Neural progenitor cell (in vitro differentiated cells): ENCODE data around the gene POLR3F. TPM values are rescaled to one million over a fixed set of nuclear protein-coding genes. Genes with fewer than 3 reads are reported as not detected.

Source experiments
- DNase-seq: peaks from one replicate; pipeline ENCODE4 v3.0.0-alpha.2; 2016; ENCODE audit warnings: low spot score
- H2AFZ ChIP-seq: fragments of 200-600 bp; sonication (generic); replicated peaks from 2 replicates; pipeline ENCODE4 v1.6.1; 2016; ENCODE audit warnings: antibody characterized with exemption
- H3F3A ChIP-seq: fragments of 200-600 bp; sonication (generic); 2 replicates; pipeline ENCODE4 v1.6.1; 2016; ENCODE audit warnings: antibody characterized with exemption, low read depth
- H3K27ac ChIP-seq: fragments of 200-600 bp; sonication (generic); 2 replicates; pipeline ENCODE4 v1.5.1; 2016; ENCODE audit warnings: mild to moderate bottlenecking
- H3K27me3 ChIP-seq: fragments of 200-600 bp; sonication (generic); 2 replicates; pipeline ENCODE4 v1.6.1; 2016; ENCODE audit warnings: mild to moderate bottlenecking, moderate library complexity
- H3K36me3 ChIP-seq: fragments of 200-600 bp; sonication (generic); 2 replicates; pipeline ENCODE4 v1.5.1; 2016
- H3K4me1 ChIP-seq: fragments of 200-600 bp; sonication (generic); 2 replicates; pipeline ENCODE4 v1.6.1; 2016; ENCODE audit warnings: mixed run types
- H3K4me2 ChIP-seq: fragments of 200-600 bp; sonication (generic); 2 replicates; pipeline ENCODE4 v1.6.1; 2016
- H3K4me3 ChIP-seq: fragments of 200-600 bp; sonication (generic); 2 replicates; pipeline ENCODE4 v1.5.1; 2016
- H3K79me2 ChIP-seq: fragments of 200-600 bp; sonication (generic); 2 replicates; pipeline ENCODE4 v1.6.1; 2016; ENCODE audit warnings: low read depth
- H3K9ac ChIP-seq: fragments of 200-600 bp; sonication (generic); 2 replicates; pipeline ENCODE4 v1.6.1; 2016
- H3K9me3 ChIP-seq: fragments of 200-600 bp; sonication (generic); 2 replicates; pipeline ENCODE4 v1.5.1; 2016; ENCODE audit warnings: low read depth
- H4K20me1 ChIP-seq: fragments of 200-600 bp; sonication (generic); 2 replicates; pipeline ENCODE4 v1.6.1; 2016; ENCODE audit warnings: low read depth
- H3K27ac Mint-ChIP-seq: 3 replicates; pipeline ENCODE4 v1.8.0; 2021; ENCODE audit warnings: mixed read lengths
- H3K27me3 Mint-ChIP-seq: 2 replicates; pipeline ENCODE4 v1.8.0; 2022; ENCODE audit warnings: low read depth, mild to moderate bottlenecking, inconsistent platforms, moderate library complexity, mixed read lengths; ENCODE audit not compliant: insufficient read depth
- H3K36me3 Mint-ChIP-seq: 3 replicates; pipeline ENCODE4 v1.8.0; 2021; ENCODE audit warnings: mixed read lengths
- H3K4me1 Mint-ChIP-seq: 3 replicates; pipeline ENCODE4 v1.8.0; 2021; ENCODE audit warnings: mixed read lengths
- H3K4me3 Mint-ChIP-seq: 3 replicates; pipeline ENCODE4 v1.8.0; 2021; ENCODE audit warnings: mild to moderate bottlenecking, moderate library complexity, mixed read lengths
- H3K9me3 Mint-ChIP-seq: 3 replicates; pipeline ENCODE4 v1.8.0; 2020; ENCODE audit warnings: mixed read lengths
- EZH2 ChIP-seq: fragments of 200-600 bp; sonication (generic); IDR thresholded peaks from 2 replicates; pipeline ENCODE4 v1.6.1; 2017; ENCODE audit warnings: antibody characterized with exemption, mild to moderate bottlenecking, moderate library complexity
- EZH2phosphoT487 ChIP-seq: fragments of 200-600 bp; sonication (generic); IDR thresholded peaks from 2 replicates; pipeline ENCODE4 v1.6.1; 2017; ENCODE audit warnings: antibody characterized with exemption
- total RNA-seq: library from RNA; depleted of rRNA; stranded (reverse); fragments of >200 nt; gene quantifications from 2 replicates; pipeline ENCODE4 v1.2.3, GENCODE V29; 2015; ENCODE audit warnings: low replicate concordance
- TF ChIP-seq, protein P1 (sequence below): fragments of 200-600 bp; sonication (generic); IDR thresholded peaks from 2 replicates; pipeline ENCODE4 v1.5.1; 2017; ENCODE audit warnings: antibody characterized with exemption, mild to moderate bottlenecking

Gene POLR3F
- total RNA-seq, 1 donor from 2014 or later: 28.5 TPM

GRCh38 chr20:18477821-18478220, 10.6 kb downstream of the POLR3F start:
- Histone ChIP-seq H3K27ac (no peak overlapping the region), H3K79me2 (no peaks in the 10 kb centered on the region), H3K4me1 (no peaks in the 10 kb centered on the region), H3K4me2 (no peak overlapping the region), H3F3A (peaks cover 4% of the 10 kb centered on the region), H2AFZ (no peak overlapping the region), H3K9ac (no peak overlapping the region), H3K27me3 (no peaks in the 10 kb centered on the region), H3K36me3 (peaks cover 33% of the 10 kb centered on the region), H4K20me1 (no peaks in the 10 kb centered on the region), H3K4me3 (no peak overlapping the region), H3K9me3 (no peaks in the 10 kb centered on the region)
- H3K27me3 Mint-ChIP-seq: peaks cover 7% of the 10 kb centered on the region
- H3K4me3 Mint-ChIP-seq: no peak overlapping the region
- H3K9me3 Mint-ChIP-seq: no peaks in the 10 kb centered on the region
- no peak for DNase-seq
- peaks cover 13% of the 10 kb centered on the region for H3K36me3 Mint-ChIP-seq
- TF ChIP-seq EZH2phosphoT487 (no peak), EZH2 (no peak)
- TF ChIP-seq, protein P1, sequence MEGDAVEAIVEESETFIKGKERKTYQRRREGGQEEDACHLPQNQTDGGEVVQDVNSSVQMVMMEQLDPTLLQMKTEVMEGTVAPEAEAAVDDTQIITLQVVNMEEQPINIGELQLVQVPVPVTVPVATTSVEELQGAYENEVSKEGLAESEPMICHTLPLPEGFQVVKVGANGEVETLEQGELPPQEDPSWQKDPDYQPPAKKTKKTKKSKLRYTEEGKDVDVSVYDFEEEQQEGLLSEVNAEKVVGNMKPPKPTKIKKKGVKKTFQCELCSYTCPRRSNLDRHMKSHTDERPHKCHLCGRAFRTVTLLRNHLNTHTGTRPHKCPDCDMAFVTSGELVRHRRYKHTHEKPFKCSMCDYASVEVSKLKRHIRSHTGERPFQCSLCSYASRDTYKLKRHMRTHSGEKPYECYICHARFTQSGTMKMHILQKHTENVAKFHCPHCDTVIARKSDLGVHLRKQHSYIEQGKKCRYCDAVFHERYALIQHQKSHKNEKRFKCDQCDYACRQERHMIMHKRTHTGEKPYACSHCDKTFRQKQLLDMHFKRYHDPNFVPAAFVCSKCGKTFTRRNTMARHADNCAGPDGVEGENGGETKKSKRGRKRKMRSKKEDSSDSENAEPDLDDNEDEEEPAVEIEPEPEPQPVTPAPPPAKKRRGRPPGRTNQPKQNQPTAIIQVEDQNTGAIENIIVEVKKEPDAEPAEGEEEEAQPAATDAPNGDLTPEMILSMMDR: no peak
- H3K4me1 Mint-ChIP-seq: no peaks in the 10 kb centered on the region
- H3K27ac Mint-ChIP-seq: no peak overlapping the region

GRCh38 chr20:18481596-18481995, 14.4 kb downstream of the POLR3F start:
- Histone ChIP-seq H3F3A (peaks cover 11% of the 10 kb centered on the region), H3K9me3 (no peaks in the 10 kb centered on the region), H3K27ac (no peak overlapping the region), H3K4me1 (no peaks in the 10 kb centered on the region), H3K9ac (no peak overlapping the region), H3K79me2 (no peaks in the 10 kb centered on the region), H4K20me1 (no peaks in the 10 kb centered on the region), H3K4me2 (no peak overlapping the region), H3K27me3 (no peaks in the 10 kb centered on the region), H2AFZ (no peak overlapping the region), H3K36me3 (peaks cover 13% of the 10 kb centered on the region), H3K4me3 (no peak overlapping the region)
- TF ChIP-seq EZH2: no peak
- TF ChIP-seq EZH2phosphoT487: no peak
- TF ChIP-seq, protein P1: no peak
- Mint-ChIP-seq H3K4me3 (no peak overlapping the region), H3K36me3 (peaks cover 17% of the 10 kb centered on the region), H3K27me3 (peaks cover 7% of the 10 kb centered on the region), H3K4me1 (no peaks in the 10 kb centered on the region), H3K9me3 (no peaks in the 10 kb centered on the region), H3K27ac (no peak overlapping the region)
- no peak for DNase-seq

DNA sequence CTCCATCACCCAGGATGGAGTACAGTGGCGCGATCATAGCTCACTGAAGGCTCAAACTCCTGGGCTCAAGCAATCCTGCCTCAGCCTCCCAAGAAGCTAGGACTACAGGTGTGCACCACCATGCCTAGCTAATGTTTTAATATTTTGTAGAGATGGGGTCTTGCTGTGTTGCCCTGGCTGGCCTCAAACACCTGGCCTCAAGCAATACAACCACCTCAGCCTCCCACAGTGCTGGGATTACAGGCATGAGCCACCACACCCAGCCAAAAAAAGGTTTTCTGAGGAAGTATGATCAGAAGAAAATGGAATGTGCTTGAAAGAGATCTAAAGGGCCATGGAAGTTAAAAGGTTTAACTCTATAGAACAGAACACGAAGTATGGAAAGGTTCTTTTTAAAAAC, 21.1 kb downstream of the POLR3F start:
- H3K27me3 Mint-ChIP-seq: no peaks in the 10 kb centered on the region
- no peaks in the 10 kb centered on the region for H3K27me3 ChIP-seq
- H2AFZ ChIP-seq: no peak overlapping the region
- H3K4me2 ChIP-seq: no peak overlapping the region
- H3K4me3 ChIP-seq: no peak overlapping the region
- no peaks in the 10 kb centered on the region for H3K4me1 Mint-ChIP-seq
- H3K4me3 Mint-ChIP-seq: no peak overlapping the region
- H3K9me3 Mint-ChIP-seq: no peaks in the 10 kb centered on the region
- no peak for DNase-seq
- H3K4me1 ChIP-seq: no peaks in the 10 kb centered on the region
- peaks cover 9% of the 10 kb centered on the region for H3K36me3 ChIP-seq
- H4K20me1 ChIP-seq: no peaks in the 10 kb centered on the region
- H3K27ac Mint-ChIP-seq: no peak overlapping the region
- H3K79me2 ChIP-seq: no peaks in the 10 kb centered on the region
- no peak overlapping the region for H3K27ac ChIP-seq
- no peaks in the 10 kb centered on the region for H3K9me3 ChIP-seq
- H3K36me3 Mint-ChIP-seq: peaks cover 15% of the 10 kb centered on the region
- no peak overlapping the region for H3K9ac ChIP-seq
- TF ChIP-seq EZH2: no peak
- TF ChIP-seq, protein P1: no peak
- no peak for TF ChIP-seq EZH2phosphoT487
- H3F3A ChIP-seq: peaks cover 11% of the 10 kb centered on the region
